SW480 (cell line): ENCODE data around the gene ATG4A.

Source experiments
- DNase-seq: peaks from one replicate; pipeline ENCODE4 v3.0.0-alpha.2; 2016; ENCODE audit warnings: low spot score

ATG4A gene

GRCh38 chrX:108091264-108091877, at the start of gene ATG4A, which contains the start of gene PSMD10:
Gene ATG4A (plus strand): TSS chrX:108091778. CDS start chrX:108091827, 49 bp downstream.
Gene PSMD10 (minus strand): TSS chrX:108091542. CDS start chrX:108091520, 22 bp downstream.
- DNase-seq: peak; percentile 96

GRCh38 chrX:108044554-108045256, 46.9 kb upstream of the ATG4A start, which contains the start of gene VSIG1:
Gene VSIG1 (plus strand): TSS chrX:108045065. CDS start chrX:108045131, 66 bp downstream.
- no peak for DNase-seq

- DNase-seq: no peak
Measured at GRCh38 chrX:108049649-108050048, 41.9 kb upstream of the ATG4A start.

GRCh38 chrX:108053218-108053617, 38.4 kb upstream of the ATG4A start:
- DNase-seq: no peak

GRCh38 chrX:108055546-108055945, 36.0 kb upstream of the ATG4A start:
- DNase-seq: no peak

GRCh38 chrX:108059801-108060200, 31.8 kb upstream of the ATG4A start:
- no peak for DNase-seq

- no peak for DNase-seq
Measured at GRCh38 chrX:108064001-108064400, 27.6 kb upstream of the ATG4A start.

GRCh38 chrX:108064613-108065012, 27.0 kb upstream of the ATG4A start:
- no peak for DNase-seq

- no peak for DNase-seq
Measured at GRCh38 chrX:108068121-108068520, 23.5 kb upstream of the ATG4A start.

- peak; percentile 41 for DNase-seq
Measured at GRCh38 chrX:108070891-108071290, 20.7 kb upstream of the ATG4A start.

GRCh38 chrX:108071578-108071977, 20.0 kb upstream of the ATG4A start:
- DNase-seq: no peak

- no peak for DNase-seq
Measured at GRCh38 chrX:108072746-108073145, 18.8 kb upstream of the ATG4A start.

- no peak for DNase-seq
Measured at GRCh38 chrX:108081110-108081509, 10.5 kb upstream of the ATG4A start.

- DNase-seq: no peak
Measured at GRCh38 chrX:108087792-108088191, 3.8 kb upstream of the ATG4A start.

GRCh38 chrX:108088511-108088910, 3.1 kb upstream of the ATG4A start:
- no peak for DNase-seq

- DNase-seq: peak; percentile 23
Measured at GRCh38 chrX:108090491-108091263, 901 bp upstream of the ATG4A start.

- peak; percentile 20 for DNase-seq
Measured at GRCh38 chrX:108091878-108092291, 307 bp downstream of the ATG4A start.

GRCh38 chrX:108097380-108097779, 5.8 kb downstream of the ATG4A start:
- DNase-seq: no peak

GRCh38 chrX:108105473-108105872, 13.9 kb downstream of the ATG4A start:
- DNase-seq: no peak

GRCh38 chrX:108114541-108114940, 23.0 kb downstream of the ATG4A start:
- DNase-seq: no peak

GRCh38 chrX:108117988-108118387, 26.4 kb downstream of the ATG4A start:
- DNase-seq: no peak

GRCh38 chrX:108121291-108121690, 29.7 kb downstream of the ATG4A start:
- DNase-seq: no peak

- DNase-seq: no peak
Measured at GRCh38 chrX:108122748-108123147, 31.2 kb downstream of the ATG4A start.
